ENCODE data around the gene LEMD2.

DNA sequence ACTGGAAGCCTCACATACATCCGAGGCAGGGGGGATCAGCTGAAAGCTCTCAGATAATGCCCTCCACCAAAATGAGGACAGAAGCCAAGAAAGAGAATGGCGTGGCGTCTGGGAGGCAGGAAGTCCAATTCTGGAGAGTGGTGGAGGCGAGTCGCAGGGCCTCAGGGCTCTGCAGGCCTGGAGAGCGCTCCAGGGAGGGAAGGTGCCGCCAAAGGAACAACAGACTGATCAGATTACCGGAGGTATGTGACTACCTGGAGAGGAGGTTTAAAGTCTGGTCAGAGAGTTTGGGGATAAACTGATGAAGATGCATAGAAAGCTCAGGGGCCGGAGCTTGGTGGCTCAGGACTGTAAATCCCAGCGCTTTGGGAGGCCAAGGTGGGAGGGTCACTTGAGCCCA is 31.0 kb downstream of the LEMD2 start:
- TF ChIP-seq ZFP1 (CRISPR knock-in tag; IDR thresholded peaks at IDR 0.05) (no peak), SAFB2 (IDR thresholded peaks at IDR 0.05; ENCODE audit: borderline replicate concordance, low read depth, low read length, severe bottlenecking) (no peak)
- TF ChIP-seq, protein P1, sequence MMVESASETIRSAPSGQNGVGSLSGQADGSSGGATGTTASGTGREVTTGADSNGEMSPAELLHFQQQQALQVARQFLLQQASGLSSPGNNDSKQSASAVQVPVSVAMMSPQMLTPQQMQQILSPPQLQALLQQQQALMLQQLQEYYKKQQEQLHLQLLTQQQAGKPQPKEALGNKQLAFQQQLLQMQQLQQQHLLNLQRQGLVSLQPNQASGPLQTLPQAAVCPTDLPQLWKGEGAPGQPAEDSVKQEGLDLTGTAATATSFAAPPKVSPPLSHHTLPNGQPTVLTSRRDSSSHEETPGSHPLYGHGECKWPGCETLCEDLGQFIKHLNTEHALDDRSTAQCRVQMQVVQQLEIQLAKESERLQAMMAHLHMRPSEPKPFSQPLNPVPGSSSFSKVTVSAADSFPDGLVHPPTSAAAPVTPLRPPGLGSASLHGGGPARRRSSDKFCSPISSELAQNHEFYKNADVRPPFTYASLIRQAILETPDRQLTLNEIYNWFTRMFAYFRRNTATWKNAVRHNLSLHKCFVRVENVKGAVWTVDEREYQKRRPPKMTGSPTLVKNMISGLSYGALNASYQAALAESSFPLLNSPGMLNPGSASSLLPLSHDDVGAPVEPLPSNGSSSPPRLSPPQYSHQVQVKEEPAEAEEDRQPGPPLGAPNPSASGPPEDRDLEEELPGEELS (CRISPR knock-in tag; IDR thresholded peaks at IDR 0.05; ENCODE audit: borderline replicate concordance) = no peak

Data from K562 (cell line).